Measurements from ENCODE around the gene NPAT. TPM values are rescaled to one million over a fixed set of nuclear protein-coding genes. Genes with fewer than 3 reads are reported as not detected.

The NPAT gene
- total and polyA plus RNA-seq, 9 of the 15 experiments (the other 6 are each of a cell fraction or from before 2014, with no cell fraction given), result 8.8 to 30.0 (median 22.1) TPM

GRCh38 chr11:108222574-108223347, at the start of gene NPAT, which contains the start of gene ATM (continued):
- TF ChIP-seq RBBP5 (IDR thresholded peaks at IDR 0.05; ENCODE audit: borderline replicate concordance, insufficient read depth, low read length, poor library complexity, severe bottlenecking) (peak; percentile 74), BMI1 (IDR thresholded peaks at IDR 0.05; ENCODE audit: low read length) (no peak), ZNF124 (CRISPR knock-in tag; IDR thresholded peaks at IDR 0.05) (no peak), DACH1 (IDR thresholded peaks at IDR 0.05; ENCODE audit: partially characterized antibody) (no peak), PHF20 (IDR thresholded peaks at IDR 0.05; ENCODE audit: partially characterized antibody) (peak; percentile 69), ZBTB43 (CRISPR knock-in tag; IDR thresholded peaks at IDR 0.05) (no peak), NCOA6 (IDR thresholded peaks at IDR 0.05) (no peak), CBX8 (IDR thresholded peaks at IDR 0.05; ENCODE audit: borderline replicate concordance, extremely low read depth, low read depth, low read length, poor library complexity, severe bottlenecking) (no peak), HDAC3 (IDR thresholded peaks at IDR 0.05; ENCODE audit: borderline replicate concordance, partially characterized antibody) (no peak), ZNF398 (CRISPR knock-in tag; IDR thresholded peaks at IDR 0.05) (no peak), MYC (IDR thresholded peaks at IDR 0.05; ENCODE audit: low read depth, low read length) (peak; percentile 93), MYC (CRISPR knock-in tag; IDR thresholded peaks at IDR 0.05; ENCODE audit: borderline replicate concordance, low read depth) (peak; percentile 70; the same call in 1 of the 2 replicates), HNRNPK (IDR thresholded peaks at IDR 0.05; ENCODE audit: low read depth, low read length, poor library complexity, severe bottlenecking) (no peak), ZFP1 (CRISPR knock-in tag; IDR thresholded peaks at IDR 0.05) (no peak), IRF1 (CRISPR knock-in tag; IDR thresholded peaks at IDR 0.05; ENCODE audit: borderline replicate concordance) (no peak), MEF2A (IDR thresholded peaks at IDR 0.05; ENCODE audit: control insufficient read depth, low read depth, low read length) (no peak), ZNF277 (CRISPR knock-in tag; IDR thresholded peaks at IDR 0.05; ENCODE audit: borderline replicate concordance) (no peak), HOMEZ (CRISPR knock-in tag; IDR thresholded peaks at IDR 0.05) (no peak), SRSF3 (IDR thresholded peaks at IDR 0.05; ENCODE audit: insufficient read depth, low read length) (no peak), CXXC5 (CRISPR knock-in tag; IDR thresholded peaks at IDR 0.05) (peak; percentile 74)

Data from K562 (cell line).